Activated naive CD4-positive, alpha-beta T cell treated with anti-CD3 and anti-CD28 coated beads for 36 hours (primary cell): ENCODE results near the gene BRAF. TPM values are rescaled to one million over a fixed set of nuclear protein-coding genes. Genes with fewer than 3 reads are reported as not detected.
"Not testable (repeated sequence)": the region's sequence is repeated elsewhere in the genome, so short reads cannot be mapped to it uniquely, and the experiment has no call there.

Experiments
- CTCF ChIA-PET: fragments of 350-600 bp; sonication (Branson Sonifier 250); formaldehyde crosslinking; loops from one replicate; lab custom pipeline; 2021; ENCODE audit warnings: antibody characterized with exemption; lab: Charles Lee
- DNase-seq: peaks from one replicate; pipeline ENCODE4 v3.0.0-alpha.2; 2020
- H3K27ac Mint-ChIP-seq: one replicate; pipeline ENCODE4 v1.8.0; 2021; ENCODE audit warnings: mild to moderate bottlenecking, mixed read lengths
- H3K27me3 Mint-ChIP-seq: one replicate; pipeline ENCODE4 v1.8.0; 2021; ENCODE audit warnings: low read depth, mixed read lengths
- H3K36me3 Mint-ChIP-seq: one replicate; pipeline ENCODE4 v1.8.0; 2021; ENCODE audit warnings: low read depth, mixed read lengths
- H3K4me1 Mint-ChIP-seq: one replicate; pipeline ENCODE4 v1.8.0; 2021; ENCODE audit warnings: low read depth, mixed read lengths
- H3K4me3 Mint-ChIP-seq: one replicate; pipeline ENCODE4 v1.8.0; 2021; ENCODE audit warnings: mild to moderate bottlenecking, moderate library complexity, mixed read lengths
- H3K9me3 Mint-ChIP-seq: one replicate; pipeline ENCODE4 v1.8.0; 2021; ENCODE audit warnings: mixed read lengths
- intact Hi-C: fragments of 100-400 bp; cut with micrococcal nuclease; formaldehyde crosslinking; loops from one replicate; pipeline ENCODE4 v1.15.1; 2023
- total RNA-seq, 2 experiments: library from RNA; stranded (reverse); gene quantifications; one replicate each; pipeline ENCODE4 v1.2.3, GENCODE V29; 2021

Gene BRAF
- total RNA-seq, 2 experiments from 2014 or later = 24.6 to 28.6 TPM

- intact Hi-C loops = loop anchor here (1.0 to 10.0 kb wide), 7 partner anchors 27 to 832 kb away; partner anchors contain the start of genes AGK, MKRN1 and NDUFB2
- Mint-ChIP-seq H3K4me1 (peaks cover 18% of the 10 kb centered on the region), H3K36me3 (no peaks in the 10 kb centered on the region), H3K9me3 (no peaks in the 10 kb centered on the region), H3K4me3 (no peak overlapping the region), H3K27ac (no peak overlapping the region), H3K27me3 (no peaks in the 10 kb centered on the region)
- CTCF ChIA-PET = interaction anchor here (0.6 to 1.7 kb wide), 2 partner anchors 20 to 88 kb away, joined by 4 to 9 read pairs; no protein-coding TSS in a partner anchor
- DNase-seq = peak; percentile 80
These were observed 201.7 kb downstream of the BRAF start for GRCh38 chr7:140723006-140723405.

- H3K9me3 Mint-ChIP-seq = no peaks in the 10 kb centered on the region
These were observed 202.5 kb downstream of the BRAF start for GRCh38 chr7:140722254-140722653.

GRCh38 chr7:140719721-140720120 lies 205.0 kb downstream of the BRAF start:
- H3K36me3 Mint-ChIP-seq = peaks cover under 1% of the 10 kb centered on the region
- CTCF ChIA-PET = no interaction called here
- peaks cover 18% of the 10 kb centered on the region for H3K4me1 Mint-ChIP-seq
- intact Hi-C loops = loop anchor here (10.0 kb wide), 1 partner anchor 835 kb away; the partner anchor contains the start of gene AGK
- H3K27me3 Mint-ChIP-seq = no peaks in the 10 kb centered on the region
- no peaks in the 10 kb centered on the region for H3K9me3 Mint-ChIP-seq
- no peak for DNase-seq
- no peak overlapping the region for H3K4me3 Mint-ChIP-seq
- no peak overlapping the region for H3K27ac Mint-ChIP-seq

More at GRCh38 chr7:140722254-140722653, 202.5 kb downstream of the BRAF start:
- intact Hi-C loops = loop anchor here (2.0 to 10.0 kb wide), 4 partner anchors 47 to 833 kb away; partner anchors contain the start of genes AGK and MKRN1
- Mint-ChIP-seq H3K4me1 (peaks cover 18% of the 10 kb centered on the region), H3K4me3 (no peak overlapping the region), H3K36me3 (no peaks in the 10 kb centered on the region), H3K27me3 (no peaks in the 10 kb centered on the region), H3K27ac (no peak overlapping the region)
- no peak for DNase-seq
- CTCF ChIA-PET = interaction anchor here (0.6 to 1.7 kb wide), 2 partner anchors 88 to 288 kb away, joined by 4 to 9 read pairs; no protein-coding TSS in a partner anchor

DNA sequence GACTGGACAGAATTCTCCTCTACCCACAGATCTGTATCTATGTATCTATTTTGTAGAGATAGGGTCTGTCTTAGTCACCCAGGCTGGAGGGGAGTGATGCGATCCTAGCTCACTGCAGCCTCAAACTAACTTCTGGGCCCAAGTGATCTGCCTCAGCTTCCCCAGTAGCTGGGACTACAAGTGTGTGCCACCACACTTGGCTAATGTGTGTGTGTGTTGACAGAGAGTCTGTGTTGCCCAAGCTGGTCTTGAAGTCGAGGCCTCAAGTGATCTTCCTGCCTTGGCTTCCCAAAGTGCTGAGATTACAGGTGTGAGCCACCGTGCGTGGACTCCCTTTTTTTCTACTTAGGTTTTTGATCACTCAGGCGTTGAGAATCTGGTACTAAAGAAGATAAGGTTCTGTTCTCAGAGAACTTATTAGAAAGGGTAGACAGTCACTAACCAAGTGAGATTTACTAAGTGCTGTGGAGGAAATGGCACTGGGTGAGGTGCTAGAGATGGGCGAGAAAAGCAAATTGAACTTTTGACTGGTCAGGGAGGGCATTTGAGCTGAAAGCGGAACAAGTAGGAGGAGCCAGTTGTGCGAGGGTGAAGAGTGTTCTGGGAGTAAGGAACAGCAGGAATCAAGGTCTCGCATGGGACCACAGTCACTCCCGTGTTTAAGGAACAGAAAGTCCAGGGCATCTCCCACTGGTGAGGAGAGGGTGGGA lies 210.2 kb downstream of the BRAF start:
- Mint-ChIP-seq H3K27me3 (no peaks in the 10 kb centered on the region), H3K9me3 (peaks cover 10% of the 10 kb centered on the region), H3K36me3 (peaks cover 12% of the 10 kb centered on the region), H3K4me3 (no peak overlapping the region), H3K4me1 (no peaks in the 10 kb centered on the region), H3K27ac (no peak overlapping the region)
- intact Hi-C loops = no loop called here
- CTCF ChIA-PET = interaction anchor here (0.6 kb wide), 1 partner anchor 347 kb away, joined by 3 read pairs; no protein-coding TSS in a partner anchor
- no peak for DNase-seq

DNA sequence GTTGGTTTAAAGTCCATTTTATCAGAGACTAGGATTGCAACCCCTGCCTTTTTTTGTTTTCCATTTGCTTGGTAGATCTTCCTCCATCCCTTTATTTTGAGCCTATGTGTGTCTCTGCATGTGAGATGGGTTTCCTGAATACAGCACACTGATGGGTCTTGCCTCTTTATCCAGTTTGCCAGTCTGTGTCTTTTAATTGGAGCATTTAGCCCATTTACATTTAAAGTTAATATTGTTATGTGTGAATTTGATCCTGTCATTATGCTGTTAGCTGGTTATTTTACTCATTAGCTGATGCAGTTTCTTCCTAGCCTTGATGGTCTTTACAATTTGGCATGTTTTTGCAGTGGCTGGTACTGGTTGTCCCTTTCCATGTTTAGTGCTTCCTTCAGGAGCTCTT lies 212.3 kb downstream of the BRAF start:
- H3K4me1 Mint-ChIP-seq, H3K27me3 Mint-ChIP-seq, intact Hi-C loops, H3K9me3 Mint-ChIP-seq, DNase-seq, H3K27ac Mint-ChIP-seq, H3K4me3 Mint-ChIP-seq, CTCF ChIA-PET: not testable (repeated sequence)
- H3K36me3 Mint-ChIP-seq = peaks cover 15% of the 10 kb centered on the region

GRCh38 chr7:140708764-140709163 lies 216.0 kb downstream of the BRAF start:
- H3K9me3 Mint-ChIP-seq, H3K4me3 Mint-ChIP-seq, CTCF ChIA-PET, H3K4me1 Mint-ChIP-seq, H3K27me3 Mint-ChIP-seq, DNase-seq, intact Hi-C loops, H3K27ac Mint-ChIP-seq: not testable (repeated sequence)
- H3K36me3 Mint-ChIP-seq = peaks cover 19% of the 10 kb centered on the region

GRCh38 chr7:140707132-140707531 lies 217.6 kb downstream of the BRAF start:
- H3K9me3 Mint-ChIP-seq = peaks cover 7% of the 10 kb centered on the region
- intact Hi-C loops = no loop called here
- H3K4me1 Mint-ChIP-seq = peaks cover 2% of the 10 kb centered on the region
- no peak overlapping the region for H3K4me3 Mint-ChIP-seq
- DNase-seq = no peak
- H3K27me3 Mint-ChIP-seq = no peaks in the 10 kb centered on the region
- CTCF ChIA-PET = no interaction called here
- H3K36me3 Mint-ChIP-seq = peaks cover 19% of the 10 kb centered on the region
- no peak overlapping the region for H3K27ac Mint-ChIP-seq

DNA sequence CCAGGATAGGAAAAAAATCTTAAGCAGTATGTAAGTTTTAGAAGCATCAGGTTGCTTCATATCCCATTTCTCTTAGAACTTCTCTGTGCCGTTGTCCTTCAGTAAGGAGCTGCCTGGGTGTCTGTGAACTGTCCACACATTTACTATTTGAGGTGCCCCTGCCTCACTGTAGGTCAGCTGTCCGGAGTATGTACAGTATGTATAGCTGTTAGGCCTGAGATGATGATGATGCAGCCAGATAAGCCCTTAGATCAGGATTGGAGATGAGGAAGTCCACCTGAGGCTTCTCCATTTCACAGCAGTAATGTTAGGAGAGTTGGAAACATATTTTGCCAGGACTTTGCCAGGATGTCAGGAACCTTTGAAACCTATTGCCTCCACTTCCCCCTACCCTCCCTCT lies 220.5 kb downstream of the BRAF start:
- CTCF ChIA-PET = no interaction called here
- H3K9me3 Mint-ChIP-seq = no peaks in the 10 kb centered on the region
- no peak for DNase-seq
- intact Hi-C loops = no loop called here
- H3K4me3 Mint-ChIP-seq = no peak overlapping the region
- peaks cover 17% of the 10 kb centered on the region for H3K36me3 Mint-ChIP-seq
- H3K27me3 Mint-ChIP-seq = no peaks in the 10 kb centered on the region
- H3K27ac Mint-ChIP-seq = no peak overlapping the region
- H3K4me1 Mint-ChIP-seq = peaks cover 9% of the 10 kb centered on the region

DNA sequence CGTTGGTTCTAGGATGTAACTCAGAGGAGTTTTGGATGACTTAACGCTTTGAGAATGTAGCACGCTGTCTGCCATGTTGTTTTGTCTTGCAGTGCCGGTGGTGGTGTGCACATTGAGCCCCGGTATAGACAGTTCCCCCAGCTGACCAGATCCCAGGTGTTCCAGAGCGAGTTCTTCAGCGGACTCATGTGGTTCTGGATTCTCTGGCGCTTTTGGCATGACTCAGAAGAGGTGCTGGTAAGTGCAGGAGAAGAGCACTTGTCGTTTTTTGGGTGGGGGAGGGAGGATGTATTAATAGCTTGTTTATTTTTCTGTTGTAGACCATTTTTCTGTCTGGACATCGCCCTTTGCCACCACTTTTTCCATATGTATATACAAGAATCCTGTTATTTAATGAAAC lies 222.0 kb downstream of the BRAF start:
- Mint-ChIP-seq H3K4me1 (peaks cover 19% of the 10 kb centered on the region), H3K4me3 (no peak overlapping the region), H3K36me3 (peaks cover 14% of the 10 kb centered on the region), H3K27ac (no peak overlapping the region), H3K9me3 (no peaks in the 10 kb centered on the region), H3K27me3 (no peaks in the 10 kb centered on the region)
- CTCF ChIA-PET = no interaction called here
- no peak for DNase-seq
- intact Hi-C loops = no loop called here

GRCh38 chr7:140698477-140698876 lies 226.3 kb downstream of the BRAF start:
- no peak for DNase-seq
- Mint-ChIP-seq H3K36me3 (peaks cover 13% of the 10 kb centered on the region), H3K27me3 (no peaks in the 10 kb centered on the region), H3K4me3 (peak overlapping the region; percentile 98), H3K4me1 (peaks cover 30% of the 10 kb centered on the region), H3K9me3 (no peaks in the 10 kb centered on the region), H3K27ac (no peak overlapping the region)
- intact Hi-C loops = no loop called here
- CTCF ChIA-PET = interaction anchor here (0.7 kb wide), 1 partner anchor 13 kb away, joined by 3 read pairs; no protein-coding TSS in a partner anchor

DNA sequence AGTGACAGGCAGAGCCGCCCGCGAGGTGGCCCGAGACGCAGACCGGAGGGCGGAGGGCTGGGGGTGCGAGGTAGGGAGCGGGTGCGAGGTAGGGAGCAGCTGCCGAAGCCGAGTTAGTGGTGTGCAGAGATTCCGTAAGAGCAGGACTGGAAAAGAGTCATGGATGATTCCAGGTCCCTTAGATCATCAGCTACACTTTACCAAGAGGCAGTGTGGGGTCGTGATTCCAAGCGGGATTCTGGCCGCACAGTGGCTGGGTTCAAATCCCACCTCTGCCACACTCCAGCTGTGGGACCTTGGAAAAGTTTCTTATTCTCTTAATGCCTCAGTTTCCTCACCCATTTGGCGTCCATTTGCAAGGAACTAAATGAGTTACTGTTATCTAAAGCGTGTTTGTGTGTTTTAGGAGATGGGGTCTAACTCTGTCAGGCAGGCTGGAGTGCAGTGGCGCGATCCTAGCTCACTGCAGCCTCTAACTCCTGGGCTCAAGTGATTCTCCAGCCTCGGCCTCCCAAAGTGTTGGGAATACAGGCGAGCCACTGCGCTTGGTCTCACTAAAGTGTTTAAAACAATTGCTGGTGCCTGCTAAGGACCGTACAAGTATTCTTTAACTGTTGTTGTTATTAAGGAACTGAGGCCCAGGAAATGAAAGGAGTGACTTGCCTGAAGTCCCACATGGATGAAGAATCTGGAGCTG lies 227.1 kb downstream of the BRAF start:
- no peaks in the 10 kb centered on the region for H3K27me3 Mint-ChIP-seq
- peak overlapping the region; percentile 98 for H3K4me3 Mint-ChIP-seq
- H3K27ac Mint-ChIP-seq = peak overlapping the region; percentile 99
- peaks cover 10% of the 10 kb centered on the region for H3K36me3 Mint-ChIP-seq
- no peaks in the 10 kb centered on the region for H3K9me3 Mint-ChIP-seq
- intact Hi-C loops = loop anchor here (2.0 kb wide), 1 partner anchor 1041 kb away; the partner anchor contains the start of gene SSBP1
- CTCF ChIA-PET = no interaction called here
- peaks cover 33% of the 10 kb centered on the region for H3K4me1 Mint-ChIP-seq
- DNase-seq = no peak

DNA sequence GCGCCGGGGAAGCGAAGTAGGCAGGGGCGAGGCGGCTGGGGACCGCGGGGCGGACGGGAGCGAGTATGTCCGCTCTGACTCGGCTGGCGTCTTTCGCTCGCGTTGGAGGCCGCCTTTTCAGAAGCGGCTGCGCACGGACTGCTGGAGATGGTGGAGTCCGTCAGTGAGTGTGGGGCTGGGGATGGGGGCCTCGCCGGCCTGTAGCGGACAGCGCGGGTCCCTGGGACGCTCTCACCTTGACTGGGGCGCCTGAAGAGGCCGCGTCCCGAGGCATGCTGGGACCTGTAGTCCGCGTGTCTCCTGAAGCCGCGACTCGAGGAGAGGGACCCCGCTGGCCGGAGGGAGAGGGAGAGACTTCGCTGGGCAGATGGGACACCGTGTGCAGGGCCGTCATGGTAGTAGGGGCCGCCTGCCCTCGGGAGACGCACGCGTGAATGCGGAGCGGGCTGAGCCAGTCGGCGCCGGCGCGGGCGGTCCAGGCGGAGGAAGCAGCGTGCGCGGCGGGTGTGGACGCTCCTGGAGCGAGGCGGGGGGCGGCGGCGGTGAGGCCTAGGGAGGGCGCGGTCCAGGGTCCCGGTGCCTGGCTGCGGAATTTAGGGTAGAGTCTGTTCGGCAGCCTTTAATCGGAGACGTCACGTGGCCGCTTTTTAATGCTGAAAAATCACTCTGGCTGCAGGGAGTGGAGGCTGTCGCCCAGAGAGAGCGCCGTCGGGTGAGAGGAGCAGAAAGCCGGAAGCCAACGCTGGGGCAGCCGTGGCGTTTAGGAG lies 227.9 kb downstream of the BRAF start, which contains the start of gene NDUFB2:
Gene NDUFB2, plus strand, starts transcription at position 29 of the 767 bp plus-strand sequence. Its CDS starts 37 bp downstream, at position 66.
- intact Hi-C loops = loop anchor here (1.0 to 2.0 kb wide), 7 partner anchors 24 to 1042 kb away; partner anchors contain the start of genes MKRN1 and SSBP1
- peaks cover 9% of the 10 kb centered on the region for H3K36me3 Mint-ChIP-seq
- H3K27me3 Mint-ChIP-seq = no peaks in the 10 kb centered on the region
- peak within 1 kb of the TSS; percentile 98 for H3K4me3 Mint-ChIP-seq
- peak; percentile 75 for DNase-seq
- CTCF ChIA-PET = interaction anchor here (1.1 kb wide), 1 partner anchor 23 kb away, joined by 3 read pairs; no protein-coding TSS in a partner anchor
- peak within 1 kb of the TSS; percentile 99 for H3K27ac Mint-ChIP-seq
- peaks cover 34% of the 10 kb centered on the region for H3K4me1 Mint-ChIP-seq
- no peaks in the 10 kb centered on the region for H3K9me3 Mint-ChIP-seq
